HPDE6-E6E7 (cell line): ENCODE measurements around the gene SOAT1.
"Not testable (repeated sequence)": the region's sequence is repeated elsewhere in the genome, so short reads cannot be mapped to it uniquely, and the experiment has no call there.

ENCODE experiments used
- DNase-seq: peaks from one replicate; pipeline ENCODE4 v3.0.0; 2011; ENCODE audit warnings: missing footprints; ENCODE audit errors: extremely low spot score

Gene SOAT1

DNA sequence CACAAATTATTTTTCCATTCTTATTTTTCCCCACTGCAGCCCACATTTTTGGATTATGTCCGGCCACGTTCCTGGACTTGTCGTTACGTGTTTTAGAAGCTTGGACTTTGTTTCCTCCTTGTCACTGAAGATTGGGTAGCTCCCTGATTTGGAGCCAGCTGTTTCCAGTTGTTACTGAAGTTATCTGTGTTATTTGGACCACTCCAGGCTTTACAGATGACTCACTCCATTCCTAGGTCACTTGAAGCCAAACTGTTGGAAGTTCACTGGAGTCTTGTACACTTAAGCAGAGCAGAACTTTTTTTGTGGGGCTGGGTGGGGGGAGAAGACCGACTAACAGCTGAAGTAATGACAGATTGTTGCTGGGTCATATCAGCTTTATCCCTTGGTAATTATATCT, 59.9 kb downstream of the SOAT1 start:
- no peak for DNase-seq

DNA sequence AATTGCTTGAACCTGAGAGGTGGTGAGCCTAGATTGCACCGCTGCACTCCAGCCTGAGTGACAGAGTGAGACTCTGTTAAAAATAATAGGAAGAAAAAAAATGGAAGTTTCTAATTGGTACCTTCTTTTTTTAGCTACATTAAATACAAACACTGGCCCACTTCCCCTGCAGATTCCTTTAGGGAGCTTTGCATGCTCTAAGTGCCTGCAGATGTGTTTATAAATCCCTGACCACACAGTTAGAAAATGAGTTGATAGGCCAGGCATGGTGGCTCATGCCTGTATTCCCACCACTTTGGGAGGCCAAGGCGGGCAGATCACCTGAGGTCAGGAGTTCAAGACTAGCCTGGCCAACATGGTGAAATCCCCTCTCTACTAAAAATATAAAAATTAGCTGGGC, 68.0 kb downstream of the SOAT1 start:
- DNase-seq: not testable (repeated sequence)

DNA sequence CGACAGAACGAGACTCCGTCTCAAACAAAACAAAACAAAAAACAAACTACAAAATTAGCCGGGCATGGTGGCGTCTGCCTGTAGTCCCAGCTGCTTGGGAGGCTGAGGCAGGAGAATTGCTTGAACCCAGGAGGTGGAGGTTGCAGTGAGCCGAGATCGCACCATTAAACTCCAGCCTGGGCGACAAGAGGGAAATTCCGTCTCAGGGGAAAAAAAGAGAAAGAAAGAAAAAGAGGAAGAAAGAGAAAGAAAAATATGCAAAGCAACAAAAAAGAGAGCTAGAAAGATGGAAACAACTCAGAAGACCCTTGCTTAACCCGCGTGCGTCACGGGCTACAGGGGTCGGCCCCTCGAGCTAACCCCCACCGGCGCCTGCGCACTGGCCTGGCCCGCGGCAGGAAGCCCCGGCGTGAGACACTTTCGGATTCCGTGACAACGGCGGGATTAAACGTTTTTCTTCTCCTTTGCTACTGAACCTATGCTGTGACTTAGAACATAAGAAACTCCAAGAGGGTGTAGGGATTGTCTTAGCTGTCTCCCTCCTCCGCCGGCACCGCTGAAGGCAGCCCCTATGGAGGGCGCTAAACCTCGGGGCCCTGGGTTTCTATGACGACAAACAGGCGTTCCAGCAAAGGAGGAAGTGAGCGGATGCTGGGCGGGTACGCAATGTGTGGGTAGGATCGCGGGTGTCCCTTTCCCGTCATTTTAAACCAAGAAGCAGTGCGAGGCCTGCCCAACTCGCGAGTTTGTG, 71.9 kb downstream of the SOAT1 start, which contains the start of gene AXDND1:
TSS of gene AXDND1 (plus strand) at position 630 of the 751 bp plus-strand sequence. CDS start 539 bp downstream, outside the sequence.
- peak; percentile 65 for DNase-seq

DNA sequence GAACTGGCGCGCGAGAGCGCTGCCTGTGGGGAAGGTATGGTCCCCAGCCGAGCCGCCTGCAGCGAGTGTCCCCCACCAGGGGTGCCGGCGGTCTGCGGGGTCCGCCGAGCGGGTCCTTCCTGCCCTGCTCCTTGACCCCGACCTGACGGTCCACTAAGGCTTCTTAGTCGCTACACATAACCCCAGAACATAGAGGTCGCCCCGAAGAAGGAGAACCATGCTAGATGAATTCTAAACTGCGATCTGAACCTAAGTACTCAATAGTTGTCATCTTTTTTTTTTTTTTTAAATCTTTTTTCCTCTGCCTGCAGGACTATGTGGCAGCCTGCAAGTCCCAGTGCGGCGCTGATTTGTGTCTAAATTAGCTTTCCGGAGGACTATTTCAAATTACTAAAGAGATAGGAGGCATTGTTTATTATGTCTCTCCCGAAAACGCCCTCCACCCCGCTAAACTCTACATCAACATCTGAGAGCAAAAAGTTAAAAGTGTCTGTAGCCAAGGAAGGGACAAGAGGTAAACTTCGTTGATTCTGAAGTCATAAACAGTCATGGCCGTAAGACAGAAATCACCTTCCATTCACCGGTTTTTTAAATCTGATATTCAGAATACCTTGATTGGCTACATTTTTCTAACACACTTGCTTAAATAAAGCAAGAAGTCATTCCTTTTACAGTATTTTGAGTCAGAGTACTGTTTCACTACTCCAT, 72.7 kb downstream of the SOAT1 start:
- DNase-seq: no peak

DNA sequence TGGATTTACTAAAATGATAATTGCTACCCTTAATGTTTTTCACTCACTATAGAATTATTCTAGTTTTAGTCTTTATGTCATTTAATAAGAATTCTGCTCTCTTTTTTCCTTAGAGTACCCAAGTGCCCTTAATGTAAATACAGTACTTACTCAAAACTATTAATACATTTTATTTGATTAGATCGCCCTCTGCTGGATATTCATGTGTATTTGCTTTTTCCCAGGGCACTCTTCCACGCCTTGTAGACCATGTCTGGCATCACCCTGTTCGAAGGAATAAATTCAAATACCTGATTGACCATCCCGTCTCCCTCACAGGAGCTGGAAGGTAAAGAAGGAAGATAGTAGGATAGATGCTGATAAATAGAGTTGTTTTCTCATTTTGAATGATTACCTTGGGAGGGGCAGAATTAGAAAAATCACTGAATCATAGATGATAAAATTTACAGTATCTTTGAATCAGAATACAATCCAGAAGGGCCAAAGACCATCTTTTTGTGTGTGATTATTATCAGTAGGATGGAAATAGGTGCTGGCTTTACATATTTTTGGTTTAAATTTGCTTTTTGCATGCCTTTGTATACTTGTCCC, 76.2 kb downstream of the SOAT1 start:
- peak; percentile 34 for DNase-seq

DNA sequence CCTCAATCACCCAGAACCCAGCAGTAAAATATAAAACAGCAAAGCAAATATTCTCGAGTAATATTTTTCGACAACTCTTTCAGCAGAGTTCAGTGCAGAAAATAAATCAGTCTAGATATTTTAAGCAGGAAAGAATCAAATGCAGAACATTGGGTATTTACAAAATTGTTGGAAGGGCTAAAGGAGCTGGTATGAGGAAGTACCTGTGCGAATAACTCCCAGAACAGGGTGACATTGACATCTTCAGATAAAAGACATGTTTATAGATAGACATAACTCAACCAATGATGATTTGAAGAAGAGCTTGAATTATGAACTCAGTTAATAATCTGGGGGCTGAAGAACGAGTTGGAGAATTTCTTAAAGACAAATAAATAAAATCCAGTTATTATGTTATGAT, 78.6 kb downstream of the SOAT1 start:
- no peak for DNase-seq

DNA sequence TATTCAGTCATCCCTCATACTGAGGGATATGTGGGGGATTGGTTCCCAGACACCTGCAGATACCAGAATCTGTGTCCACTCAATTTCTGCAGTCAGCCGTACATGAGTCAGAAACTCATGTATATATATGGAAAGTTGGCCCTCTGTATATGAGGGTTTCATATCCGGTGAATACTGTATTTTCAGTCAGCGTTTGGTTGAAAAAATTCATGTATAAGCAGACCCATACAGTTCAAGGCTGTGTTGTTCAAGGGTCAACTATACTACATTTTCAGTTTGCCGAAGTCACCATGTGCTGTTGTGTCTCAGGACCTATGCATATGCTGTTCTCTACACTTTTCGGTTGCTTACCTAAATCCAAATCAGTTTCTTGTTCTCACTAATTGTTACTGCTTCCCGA, 82.6 kb downstream of the SOAT1 start:
- DNase-seq: no peak

DNA sequence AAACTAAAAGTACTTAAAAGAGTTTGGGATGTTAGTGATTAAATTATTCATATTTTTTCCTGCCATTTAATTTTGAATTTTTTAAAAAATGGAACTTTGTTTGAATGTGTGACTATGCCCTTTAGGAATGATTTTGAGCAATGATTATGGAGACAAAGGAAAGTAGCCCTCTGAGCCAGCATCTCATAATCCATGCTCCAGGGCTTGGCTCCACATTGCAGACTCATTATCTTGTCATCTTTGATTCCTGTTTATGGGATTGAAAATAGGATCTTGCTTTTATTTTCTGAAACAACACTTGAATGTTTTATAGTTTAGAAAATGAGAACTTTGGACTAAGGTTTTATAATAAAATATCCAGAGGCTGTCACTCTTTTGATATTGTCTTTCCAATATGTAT, 86.7 kb downstream of the SOAT1 start:
- DNase-seq: no peak

DNA sequence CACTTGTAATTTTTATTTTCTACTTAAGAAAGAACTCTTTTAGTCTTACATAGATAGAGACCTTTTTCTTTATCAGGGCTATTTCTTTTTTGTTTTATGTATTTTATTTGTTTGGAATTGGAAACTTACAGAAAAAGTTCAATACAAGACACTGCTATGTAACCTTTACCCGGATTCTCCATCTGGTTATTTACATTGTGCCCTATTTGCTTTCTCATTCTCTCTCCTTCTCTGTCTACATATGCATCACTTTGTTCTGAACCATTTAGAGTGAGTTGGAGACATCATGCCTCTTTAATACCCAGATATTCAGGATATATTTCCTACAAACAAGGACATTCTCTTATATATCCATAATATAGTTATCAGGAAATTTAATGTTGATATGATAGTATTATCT, 90.4 kb downstream of the SOAT1 start:
- DNase-seq: no peak

DNA sequence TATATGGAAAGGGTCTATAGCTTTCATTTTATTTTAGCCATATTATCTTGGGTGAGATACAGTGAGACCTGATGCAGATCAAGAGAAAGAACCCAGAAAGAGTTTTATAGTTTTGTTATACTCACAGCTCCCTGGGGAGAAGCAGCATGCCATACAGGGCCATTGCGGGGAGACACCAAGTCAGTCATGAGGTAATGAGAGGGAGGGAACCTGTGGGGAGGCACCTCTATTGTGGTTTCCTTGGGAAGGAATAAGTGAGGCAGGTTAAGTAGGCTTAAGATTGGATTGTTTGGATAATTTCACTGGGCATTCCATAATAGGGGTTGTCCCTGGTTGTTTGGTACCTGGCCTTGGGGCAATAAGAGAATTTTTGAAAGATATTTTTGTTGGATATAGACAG, 91.9 kb downstream of the SOAT1 start:
- DNase-seq: no peak

DNA sequence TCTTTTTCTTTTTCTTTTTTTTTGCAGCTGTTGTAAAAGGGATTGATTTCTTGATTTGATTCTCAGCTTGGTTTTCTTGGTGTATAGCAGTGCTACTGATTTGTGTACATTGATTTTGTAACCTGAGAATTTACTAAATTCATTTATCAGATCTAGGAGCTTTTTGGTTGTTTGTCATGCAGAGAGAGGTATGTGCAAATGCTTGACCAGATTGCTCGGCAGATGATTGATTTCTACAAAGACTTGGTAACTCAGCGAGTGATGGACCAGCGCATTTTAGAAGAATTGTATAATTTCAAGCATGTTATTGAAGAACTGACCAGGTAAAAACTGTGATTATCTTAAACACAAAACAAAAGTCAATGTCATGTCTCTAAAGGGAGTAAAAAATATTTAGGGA, 100.1 kb downstream of the SOAT1 start:
- no peak for DNase-seq

DNA sequence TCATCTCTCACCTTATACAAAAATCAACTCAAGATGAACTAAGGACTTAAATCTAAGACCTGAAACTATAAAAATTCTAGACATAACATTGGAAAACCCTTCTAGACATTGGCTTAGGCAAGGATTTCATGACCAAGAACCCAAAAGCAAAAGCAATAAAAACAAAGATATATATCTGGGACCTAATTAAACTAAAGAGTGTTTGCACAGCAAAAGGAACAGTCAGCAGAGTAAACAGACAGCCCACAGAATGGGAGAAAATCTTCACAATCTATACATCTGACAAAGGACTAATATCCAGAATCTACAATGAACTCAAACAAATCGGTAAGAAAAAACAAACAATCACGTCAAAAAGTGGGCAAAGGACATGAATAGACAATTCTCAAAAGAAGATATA, 105.8 kb downstream of the SOAT1 start:
- not testable (repeated sequence) for DNase-seq
